Rectal smooth muscle tissue (tissue), 1 donor: ENCODE results near the gene CRTAC1.

Source experiments
- H3K27ac ChIP-seq: one replicate; pipeline ENCODE4 v1.7.0; 2013; ENCODE audit warnings: low read depth, low read length, inconsistent platforms
- H3K27me3 ChIP-seq: one replicate; pipeline ENCODE4 v1.7.0; 2013; ENCODE audit warnings: low read length; ENCODE audit not compliant: control insufficient read depth, insufficient read depth
- H3K36me3 ChIP-seq: one replicate; pipeline ENCODE4 v1.7.0; 2013; ENCODE audit warnings: low read length; ENCODE audit not compliant: control insufficient read depth, insufficient read depth
- H3K4me1 ChIP-seq: one replicate; pipeline ENCODE4 v1.7.0; 2013; ENCODE audit warnings: low read length; ENCODE audit not compliant: control insufficient read depth, insufficient read depth
- H3K4me3 ChIP-seq: one replicate; pipeline ENCODE4 v1.7.0; 2013; ENCODE audit warnings: low read length
- H3K9ac ChIP-seq: one replicate; pipeline ENCODE4 v1.7.0; 2013; ENCODE audit warnings: low read length

CRTAC1 gene

GRCh38 chr10:97914171-97914836 lies 116.1 kb downstream of the CRTAC1 start:
- Histone ChIP-seq H3K9ac (no peak overlapping the region), H3K4me3 (no peak overlapping the region), H3K36me3 (no peaks in the 10 kb centered on the region), H3K4me1 (no peaks in the 10 kb centered on the region), H3K27me3 (no peaks in the 10 kb centered on the region), H3K27ac (no peak overlapping the region)

DNA sequence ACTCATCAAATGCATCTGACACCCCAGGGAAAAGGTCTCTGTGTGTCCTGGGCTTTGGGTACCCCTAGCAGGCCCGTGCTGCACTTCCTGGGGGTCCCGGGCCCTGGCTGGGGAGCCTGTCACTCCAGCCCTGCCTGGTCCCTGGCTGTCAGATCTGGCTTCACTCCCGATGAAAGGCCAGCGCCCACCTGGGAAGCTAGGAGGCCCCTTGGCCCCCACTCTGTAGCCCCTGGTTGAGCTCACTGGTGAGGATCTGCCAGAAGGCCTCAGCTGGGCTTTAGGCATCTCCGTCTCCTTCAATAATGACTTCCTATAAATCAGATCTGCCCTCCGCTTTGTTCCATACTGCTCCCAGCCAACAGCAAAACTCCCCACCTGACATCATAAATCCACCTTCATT lies 116.8 kb downstream of the CRTAC1 start:
- H3K4me3 ChIP-seq = no peak overlapping the region
- H3K9ac ChIP-seq = no peak overlapping the region
- no peaks in the 10 kb centered on the region for H3K4me1 ChIP-seq
- no peaks in the 10 kb centered on the region for H3K27me3 ChIP-seq
- H3K36me3 ChIP-seq = no peaks in the 10 kb centered on the region
- no peak overlapping the region for H3K27ac ChIP-seq

DNA sequence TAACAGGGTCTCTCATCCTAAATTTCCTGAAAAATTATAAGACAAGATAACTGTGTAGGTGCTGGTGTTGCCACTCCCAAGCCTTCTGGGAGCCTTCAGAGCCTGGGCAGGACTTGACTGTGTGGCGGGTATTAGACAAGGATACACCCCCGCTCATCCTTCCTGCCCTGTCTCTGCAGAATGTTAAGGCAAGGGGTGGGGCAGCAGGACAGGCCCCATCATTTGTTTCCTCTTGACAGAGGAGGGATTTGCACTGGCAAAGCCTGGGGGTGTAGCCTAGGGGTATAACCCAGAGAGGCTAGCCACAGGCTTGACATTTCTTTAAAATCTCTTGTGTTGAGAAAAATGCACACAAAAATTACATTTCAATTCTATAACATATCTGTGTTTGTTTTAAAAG lies 117.2 kb downstream of the CRTAC1 start:
- Histone ChIP-seq H3K36me3 (no peaks in the 10 kb centered on the region), H3K27me3 (no peaks in the 10 kb centered on the region), H3K4me3 (no peak overlapping the region), H3K4me1 (no peaks in the 10 kb centered on the region), H3K27ac (no peak overlapping the region), H3K9ac (no peak overlapping the region)

GRCh38 chr10:97911217-97911616 lies 119.2 kb downstream of the CRTAC1 start:
- Histone ChIP-seq H3K36me3 (no peaks in the 10 kb centered on the region), H3K27me3 (no peaks in the 10 kb centered on the region), H3K27ac (no peak overlapping the region), H3K4me1 (no peaks in the 10 kb centered on the region), H3K9ac (no peak overlapping the region), H3K4me3 (no peak overlapping the region)

DNA sequence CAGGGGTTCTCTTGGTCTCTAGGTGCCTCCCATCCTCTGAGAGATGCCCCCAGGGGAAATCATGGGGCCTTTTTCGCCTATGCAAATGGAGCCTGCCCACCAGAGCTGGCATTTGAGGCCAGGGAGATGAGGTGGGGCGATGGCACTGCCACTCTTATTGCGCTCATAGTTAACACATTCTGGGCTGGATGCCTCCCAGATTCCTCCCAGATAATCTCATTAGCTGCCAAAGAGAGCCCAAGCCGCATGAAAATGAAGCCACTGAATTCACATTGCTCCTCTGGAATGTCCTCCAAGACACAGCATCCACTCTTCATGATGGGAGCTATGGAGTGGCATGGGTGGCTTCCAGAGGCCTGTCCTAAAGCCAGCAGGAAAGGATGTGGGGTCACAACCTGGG lies 119.8 kb downstream of the CRTAC1 start:
- Histone ChIP-seq H3K27me3 (no peaks in the 10 kb centered on the region), H3K27ac (no peak overlapping the region)

GRCh38 chr10:97907830-97908229 lies 122.6 kb downstream of the CRTAC1 start:
- no peak overlapping the region for H3K27ac ChIP-seq
- H3K4me3 ChIP-seq = no peak overlapping the region
- no peak overlapping the region for H3K9ac ChIP-seq
- H3K4me1 ChIP-seq = no peaks in the 10 kb centered on the region
- no peaks in the 10 kb centered on the region for H3K27me3 ChIP-seq
- no peaks in the 10 kb centered on the region for H3K36me3 ChIP-seq

More for the DNA sequence above, 119.8 kb downstream of the CRTAC1 start:
- no peaks in the 10 kb centered on the region for H3K4me1 ChIP-seq
- H3K36me3 ChIP-seq = no peaks in the 10 kb centered on the region
- H3K4me3 ChIP-seq = no peak overlapping the region
- no peak overlapping the region for H3K9ac ChIP-seq

DNA sequence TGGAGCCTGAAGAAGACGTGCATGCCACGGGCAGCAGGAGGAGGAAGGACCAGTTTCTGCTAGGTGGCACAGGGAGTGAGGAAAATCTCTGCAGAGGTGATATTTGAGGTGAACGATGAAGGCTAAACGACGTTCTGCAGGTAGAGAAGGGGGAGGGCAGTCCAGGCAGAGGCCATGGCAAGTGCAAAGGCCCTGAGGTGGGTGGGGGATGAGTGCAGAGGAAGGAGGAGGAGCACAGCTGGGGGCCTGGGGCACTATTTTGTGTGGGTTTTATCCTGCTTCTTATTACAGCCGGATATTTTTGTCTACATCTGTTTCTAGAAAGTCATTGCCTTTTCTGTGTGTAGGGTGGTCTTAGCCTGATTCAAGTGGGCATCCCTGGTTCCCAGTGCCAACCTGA lies 123.2 kb downstream of the CRTAC1 start:
- H3K9ac ChIP-seq = no peak overlapping the region
- H3K4me1 ChIP-seq = no peaks in the 10 kb centered on the region
- no peaks in the 10 kb centered on the region for H3K27me3 ChIP-seq
- H3K27ac ChIP-seq = no peak overlapping the region
- H3K36me3 ChIP-seq = no peaks in the 10 kb centered on the region
- H3K4me3 ChIP-seq = no peak overlapping the region

DNA sequence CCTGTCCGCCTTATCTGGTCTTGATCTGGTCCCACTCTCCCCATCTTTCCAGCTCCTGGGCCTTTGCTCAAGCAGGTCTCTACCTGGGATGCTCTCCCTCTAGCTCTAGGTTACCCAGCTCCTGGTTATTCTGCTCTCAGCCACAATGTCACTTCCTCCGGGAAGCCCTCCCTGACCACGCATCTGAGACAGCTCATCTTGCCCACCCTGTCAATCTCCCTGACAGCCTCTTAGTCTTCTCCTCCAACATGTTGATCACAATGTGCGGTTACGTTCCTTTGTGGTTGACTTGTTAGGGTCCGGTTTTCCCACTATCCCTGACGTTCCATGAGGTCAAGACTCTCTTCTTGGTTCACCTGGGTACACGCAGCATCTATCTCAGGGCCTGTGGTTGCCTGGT lies 125.1 kb downstream of the CRTAC1 start:
- no peaks in the 10 kb centered on the region for H3K36me3 ChIP-seq
- no peak overlapping the region for H3K27ac ChIP-seq
- H3K9ac ChIP-seq = no peak overlapping the region
- no peaks in the 10 kb centered on the region for H3K4me1 ChIP-seq
- H3K4me3 ChIP-seq = no peak overlapping the region
- no peaks in the 10 kb centered on the region for H3K27me3 ChIP-seq

DNA sequence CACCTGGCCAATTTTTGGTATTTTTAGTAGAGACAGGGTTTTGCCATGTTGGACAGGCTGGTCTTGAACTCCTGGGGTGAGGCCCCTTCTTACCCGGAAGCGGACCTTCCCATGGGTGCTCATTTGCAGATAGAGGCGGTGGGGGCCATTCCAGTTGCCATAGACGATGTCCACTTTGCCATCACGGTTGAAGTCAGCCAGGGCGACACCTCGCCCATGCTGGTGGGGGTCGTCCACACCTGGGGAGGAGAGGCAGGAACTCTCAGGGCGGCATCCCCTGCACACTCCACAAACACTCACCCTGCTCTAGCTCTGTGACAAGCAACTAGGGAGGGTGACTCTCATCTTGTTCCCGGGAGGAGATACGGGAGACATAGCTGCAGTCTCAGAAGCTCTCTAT lies 125.8 kb downstream of the CRTAC1 start:
- Histone ChIP-seq H3K4me1 (no peaks in the 10 kb centered on the region), H3K27ac (no peak overlapping the region), H3K27me3 (no peaks in the 10 kb centered on the region), H3K9ac (no peak overlapping the region), H3K36me3 (no peaks in the 10 kb centered on the region), H3K4me3 (no peak overlapping the region)

GRCh38 chr10:97904018-97904381 lies 126.4 kb downstream of the CRTAC1 start:
- H3K4me1 ChIP-seq = no peaks in the 10 kb centered on the region
- no peak overlapping the region for H3K4me3 ChIP-seq
- no peaks in the 10 kb centered on the region for H3K27me3 ChIP-seq
- H3K9ac ChIP-seq = no peak overlapping the region
- no peak overlapping the region for H3K27ac ChIP-seq
- no peaks in the 10 kb centered on the region for H3K36me3 ChIP-seq

DNA sequence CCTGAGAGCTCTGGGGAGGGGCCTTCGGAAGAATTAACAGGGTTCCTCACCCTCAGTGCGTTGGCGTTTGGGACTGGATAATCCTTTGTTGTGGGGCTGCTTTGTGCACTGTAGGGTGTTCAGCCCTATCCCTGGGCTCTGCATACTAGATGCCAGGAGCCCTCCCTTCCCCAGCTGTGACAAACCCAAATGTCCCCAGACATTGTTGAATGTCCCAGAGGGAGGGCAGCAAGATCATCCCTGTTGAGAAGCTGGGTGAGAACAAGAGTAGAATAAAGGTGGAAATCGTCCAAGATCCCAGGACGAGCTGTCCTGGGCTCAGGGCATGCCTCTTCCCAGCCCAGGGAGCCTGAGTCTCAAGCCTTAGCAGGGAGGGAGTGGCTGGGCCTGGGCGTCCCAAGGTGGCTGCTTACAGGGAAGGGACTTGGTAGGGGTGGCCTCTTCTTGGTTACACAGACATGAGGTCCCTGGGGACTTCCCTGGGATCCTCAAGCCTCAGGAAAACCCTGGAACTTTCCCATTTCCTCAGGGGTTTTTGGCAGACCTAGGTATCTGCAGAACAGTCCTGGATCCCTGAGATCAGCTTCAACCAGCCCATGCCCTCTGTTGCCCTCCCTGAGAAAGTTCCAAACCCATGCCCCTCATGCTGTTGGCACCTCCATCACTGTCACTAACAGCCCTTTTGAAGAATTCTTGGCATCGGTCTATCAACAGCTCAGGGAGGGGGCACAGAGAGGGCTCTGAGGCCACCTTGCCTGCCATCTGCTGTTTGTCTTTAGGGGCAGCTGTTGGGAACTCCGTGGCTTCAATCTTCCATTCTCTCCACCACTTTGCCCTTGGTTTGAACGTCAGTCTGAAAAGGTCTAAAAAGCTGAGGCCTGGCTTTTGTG lies 127.0 kb downstream of the CRTAC1 start:
- Histone ChIP-seq H3K9ac (no peak overlapping the region), H3K27ac (no peak overlapping the region), H3K4me1 (no peaks in the 10 kb centered on the region), H3K4me3 (no peak overlapping the region), H3K27me3 (no peaks in the 10 kb centered on the region), H3K36me3 (no peaks in the 10 kb centered on the region)

- Histone ChIP-seq H3K4me3 (no peak overlapping the region), H3K27ac (no peak overlapping the region), H3K9ac (no peak overlapping the region), H3K27me3 (no peaks in the 10 kb centered on the region), H3K36me3 (no peaks in the 10 kb centered on the region), H3K4me1 (no peaks in the 10 kb centered on the region)
Observed at GRCh38 chr10:97901381-97901780, 129.0 kb downstream of the CRTAC1 start.

DNA sequence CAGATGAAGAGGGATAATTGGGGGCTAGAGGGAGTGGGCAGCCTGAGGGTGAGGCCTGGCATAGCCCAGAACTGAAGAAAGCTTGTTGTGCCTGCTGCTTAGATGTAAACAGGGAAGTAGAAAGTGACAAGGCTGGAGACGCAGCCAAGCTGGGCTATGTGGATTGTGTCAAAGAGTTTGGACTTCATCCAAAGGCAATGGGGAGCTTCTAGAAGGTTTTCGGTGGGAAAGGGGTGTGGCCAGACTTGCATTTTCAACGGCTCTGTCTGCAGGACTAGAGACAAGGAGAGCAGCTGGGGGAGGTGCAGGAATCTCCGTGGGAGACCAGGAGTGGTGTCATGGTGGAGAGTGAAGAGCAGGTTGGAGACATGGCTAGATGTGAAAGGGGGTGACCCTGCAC lies 132.0 kb downstream of the CRTAC1 start:
- H3K27ac ChIP-seq = no peak overlapping the region
- H3K4me1 ChIP-seq = no peaks in the 10 kb centered on the region
- no peak overlapping the region for H3K4me3 ChIP-seq
- no peak overlapping the region for H3K9ac ChIP-seq
- H3K27me3 ChIP-seq = no peaks in the 10 kb centered on the region
- H3K36me3 ChIP-seq = no peaks in the 10 kb centered on the region
